ENCODE data around the gene SUSD3.

GRCh38 chr9:93095205-93096130, 37.0 kb downstream of the SUSD3 start:
- TF ChIP-seq CTCF (IDR thresholded peaks at IDR 0.05; ENCODE audit: low read depth, low read length): no peak
- TF ChIP-seq MAX (IDR thresholded peaks at IDR 0.05; ENCODE audit: low read depth, low read length): peak; percentile 17; the same call in 1 of the 2 replicates
- peak; percentile 65 for TF ChIP-seq POLR2A (IDR thresholded peaks at IDR 0.05; ENCODE audit: extremely low read depth, insufficient read length)
- TF ChIP-seq MYC (IDR thresholded peaks at IDR 0.05; ENCODE audit: low read depth, low read length): peak; percentile 23

Measured in NB4 (cell line).